HepG2 (cell line): ENCODE data around the gene NR5A2. TPM values are rescaled to one million over a fixed set of nuclear protein-coding genes. Genes with fewer than 3 reads are reported as not detected.
A peak's percentile ranks its signal among the peaks of the same experiment; 100 is the strongest.

Source experiments
- ARNTL ChIP-seq: sonication (generic); formaldehyde crosslinking; IDR thresholded peaks from 2 replicates; pipeline ENCODE4 v1.4.0; 2020; ENCODE audit warnings: mild to moderate bottlenecking, missing genetic modification reagents
- CENPX ChIP-seq: sonication (generic); formaldehyde crosslinking; IDR thresholded peaks from 2 replicates; pipeline ENCODE4 v1.9.0; 2021; ENCODE audit warnings: mild to moderate bottlenecking, missing genetic modification reagents, moderate library complexity
- ETV6 ChIP-seq: sonication (generic); formaldehyde crosslinking; conservative IDR thresholded peaks from 2 replicates; pipeline ENCODE4 v1.4.0; 2020; ENCODE audit warnings: missing genetic modification reagents
- HDAC2 ChIP-seq: sonication (generic); formaldehyde crosslinking; IDR thresholded peaks from 2 replicates; pipeline ENCODE4 v1.4.0; 2020; ENCODE audit warnings: missing genetic modification reagents
- KMT2A ChIP-seq: sonication (generic); formaldehyde crosslinking; IDR thresholded peaks from 2 replicates; pipeline ENCODE4 v1.4.0; 2020; ENCODE audit warnings: missing genetic modification reagents
- MAFF ChIP-seq: IDR thresholded peaks from 2 replicates; pipeline ENCODE4 v1.6.1; 2011; ENCODE audit warnings: low read depth, low read length, improper control_type of control experiment
- NCOA1 ChIP-seq: sonication (generic); formaldehyde crosslinking; IDR thresholded peaks from 2 replicates; pipeline ENCODE4 v1.9.0; 2021; ENCODE audit warnings: missing genetic modification reagents
- ONECUT2 ChIP-seq: sonication (generic); formaldehyde crosslinking; IDR thresholded peaks from 2 replicates; pipeline ENCODE4 v1.4.0; 2020; ENCODE audit warnings: missing genetic modification reagents
- PHF8 ChIP-seq: sonication (generic); formaldehyde crosslinking; IDR thresholded peaks from 2 replicates; pipeline ENCODE4 v1.5.0; 2020; ENCODE audit warnings: missing genetic modification reagents
- RCOR2 ChIP-seq: IDR thresholded peaks from 2 replicates; pipeline ENCODE4 v1.6.1; 2016; ENCODE audit warnings: missing biosample characterization, missing genetic modification reagents
- SOX13 ChIP-seq, 3 experiments: fragments of 450-650 bp in 1 of 3; sonication (generic) in 1 of 3; formaldehyde crosslinking in 1 of 3; IDR thresholded peaks in 2 of 3; conservative IDR thresholded peaks in 1 of 3; 2 replicates each; pipeline versions ENCODE4 v1.5.0 to v1.6.1; 2016 to 2020; ENCODE audit warnings: antibody characterized with exemption in 1 of 3, mild to moderate bottlenecking in 1 of 3, missing compliant biosample characterization in 1 of 3, missing genetic modification reagents in 1 of 3, moderate library complexity in 1 of 3
- SP140L ChIP-seq: sonication (generic); formaldehyde crosslinking; IDR thresholded peaks from 2 replicates; pipeline ENCODE4 v1.4.0; 2020; ENCODE audit warnings: missing genetic modification reagents, borderline replicate concordance
- SP4 ChIP-seq: sonication (generic); formaldehyde crosslinking; IDR thresholded peaks from 2 replicates; pipeline ENCODE4 v1.8.1; 2023; ENCODE audit warnings: mild to moderate bottlenecking, missing genetic modification reagents
- SPEN ChIP-seq: sonication (generic); formaldehyde crosslinking; IDR thresholded peaks from 2 replicates; pipeline ENCODE4 v1.5.1; 2020; ENCODE audit warnings: low read depth, mild to moderate bottlenecking, missing genetic modification reagents
- ZBTB3 ChIP-seq: sonication (generic); formaldehyde crosslinking; IDR thresholded peaks from 2 replicates; pipeline ENCODE4 v1.4.0; 2020; ENCODE audit warnings: low read depth, mild to moderate bottlenecking, moderate library complexity, missing genetic modification reagents, borderline replicate concordance
- ZNF24 ChIP-seq: fragments of 450-650 bp; IDR thresholded peaks from 2 replicates; pipeline ENCODE4 v1.6.1; 2017; ENCODE audit warnings: antibody characterized with exemption, mild to moderate bottlenecking
- ZNF432 ChIP-seq: sonication (generic); formaldehyde crosslinking; IDR thresholded peaks from 2 replicates; pipeline ENCODE4 v1.5.0; 2020; ENCODE audit warnings: missing genetic modification reagents, mild to moderate bottlenecking, borderline replicate concordance
- ZNF615 ChIP-seq: sonication (generic); formaldehyde crosslinking; IDR thresholded peaks from 2 replicates; pipeline ENCODE4 v1.5.0; 2020; ENCODE audit warnings: mild to moderate bottlenecking, missing genetic modification reagents, borderline replicate concordance
- ZNF75D ChIP-seq: sonication (generic); formaldehyde crosslinking; IDR thresholded peaks from 2 replicates; pipeline ENCODE4 v1.8.1; 2023; ENCODE audit warnings: missing genetic modification reagents, mild to moderate bottlenecking, borderline replicate concordance
- ZNF773 ChIP-seq: sonication (generic); formaldehyde crosslinking; IDR thresholded peaks from 2 replicates; pipeline ENCODE4 v1.4.0; 2020; ENCODE audit warnings: missing genetic modification reagents, borderline replicate concordance
- ZNF775 ChIP-seq: sonication (generic); formaldehyde crosslinking; IDR thresholded peaks from 2 replicates; pipeline ENCODE4 v1.4.0; 2020; ENCODE audit warnings: missing genetic modification reagents, mild to moderate bottlenecking, moderate library complexity, borderline replicate concordance
- polyA plus RNA-seq, 8 experiments: library from polyadenylated mRNA; depleted of rRNA in 3 of 8; stranded (reverse) in 7 of 8; unstranded in 1 of 8; fragments of >200 nt; fragmentation: Illumina TruSeq in 4 of 8; extraction: Trizol in 4 of 8; gene quantifications; 2 replicates each; pipeline versions ENCODE4 v1.2.1 to v1.2.3, GENCODE V29; 2011 to 2016; ENCODE audit warnings: low read depth in 4 of 8, missing spikeins in 1 of 8, mixed read lengths in 1 of 8; ENCODE audit not compliant: insufficient read depth in 1 of 8
- total RNA-seq, 5 experiments: library from RNA; depleted of rRNA; stranded (reverse); fragments of >200 nt; fragmentation: Illumina TruSeq; extraction: Trizol; gene quantifications; 2 replicates each; pipeline ENCODE4 v1.2.3, GENCODE V29; 2016; ENCODE audit warnings: low read depth in 1 of 5
- TF ChIP-seq, protein P1 (sequence below): sonication (generic); formaldehyde crosslinking; IDR thresholded peaks from 2 replicates; pipeline ENCODE4 v1.4.0; 2020; ENCODE audit warnings: missing genetic modification reagents
- TF ChIP-seq, protein P2 (sequence below): sonication (generic); formaldehyde crosslinking; IDR thresholded peaks from 2 replicates; pipeline ENCODE4 v1.4.0; 2020; ENCODE audit warnings: missing genetic modification reagents
- TF ChIP-seq, protein P3 (sequence below): sonication (generic); formaldehyde crosslinking; IDR thresholded peaks from 2 replicates; pipeline ENCODE4 v1.5.0; 2020; ENCODE audit warnings: missing genetic modification reagents
- TF ChIP-seq, protein P4 (sequence below): sonication (generic); formaldehyde crosslinking; IDR thresholded peaks from 2 replicates; pipeline ENCODE4 v1.5.0; 2020; ENCODE audit warnings: missing genetic modification reagents, mild to moderate bottlenecking, borderline replicate concordance

The NR5A2 gene
- total and polyA plus RNA-seq, 2 of the 13 experiments (the other 11 are each of a cell fraction or from before 2014, with no cell fraction given): 0.24 to 2.8 TPM

DNA sequence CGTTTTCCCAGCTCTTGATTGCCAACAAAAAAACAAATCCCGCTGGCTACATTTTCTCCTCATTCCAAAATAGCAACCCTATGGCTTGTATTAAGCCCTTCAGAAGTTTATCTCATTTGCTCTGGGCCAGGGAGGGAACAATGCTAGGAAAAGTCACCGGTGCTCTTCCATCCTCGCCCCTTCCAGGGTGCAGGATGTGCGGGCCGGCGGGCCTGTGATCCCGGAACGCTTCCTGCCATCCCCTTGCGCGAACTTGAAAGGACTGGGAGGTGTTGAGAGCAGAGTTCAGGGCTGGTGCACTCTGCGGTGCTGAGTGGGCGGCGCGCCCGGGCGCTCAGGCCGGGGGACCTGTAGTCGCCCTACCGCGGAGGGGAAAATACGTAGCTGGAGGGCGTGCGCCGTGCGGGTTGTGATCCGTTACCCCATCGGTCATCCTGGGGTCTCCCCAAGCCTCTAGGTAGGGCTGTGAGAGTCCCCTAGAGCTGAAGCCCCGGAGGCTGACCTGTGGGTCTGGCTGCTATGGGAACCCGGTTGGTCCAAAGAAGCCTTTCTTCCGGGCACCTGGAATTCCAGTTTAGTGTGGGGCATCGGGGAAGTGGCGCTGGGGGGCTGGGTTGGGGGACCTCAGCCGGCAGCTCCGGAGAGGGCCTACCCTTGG, 13.1 kb downstream of the NR5A2 start (continued):
- TF ChIP-seq, protein P1, sequence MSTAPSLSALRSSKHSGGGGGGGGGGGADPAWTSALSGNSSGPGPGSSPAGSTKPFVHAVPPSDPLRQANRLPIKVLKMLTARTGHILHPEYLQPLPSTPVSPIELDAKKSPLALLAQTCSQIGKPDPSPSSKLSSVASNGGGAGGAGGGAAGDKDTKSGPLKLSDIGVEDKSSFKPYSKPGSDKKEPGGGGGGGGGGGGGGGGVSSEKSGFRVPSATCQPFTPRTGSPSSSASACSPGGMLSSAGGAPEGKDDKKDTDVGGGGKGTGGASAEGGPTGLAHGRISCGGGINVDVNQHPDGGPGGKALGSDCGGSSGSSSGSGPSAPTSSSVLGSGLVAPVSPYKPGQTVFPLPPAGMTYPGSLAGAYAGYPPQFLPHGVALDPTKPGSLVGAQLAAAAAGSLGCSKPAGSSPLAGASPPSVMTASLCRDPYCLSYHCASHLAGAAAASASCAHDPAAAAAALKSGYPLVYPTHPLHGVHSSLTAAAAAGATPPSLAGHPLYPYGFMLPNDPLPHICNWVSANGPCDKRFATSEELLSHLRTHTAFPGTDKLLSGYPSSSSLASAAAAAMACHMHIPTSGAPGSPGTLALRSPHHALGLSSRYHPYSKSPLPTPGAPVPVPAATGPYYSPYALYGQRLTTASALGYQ (CRISPR knock-in tag): peak; percentile 82; the same call in 1 of the 2 replicates
- TF ChIP-seq ZNF75D (CRISPR knock-in tag): no peak
- TF ChIP-seq SOX13 (IDR thresholded peaks at IDR 0.05): no peak
- peak in 1 of 2 experiments; percentile 81; a peak in 2 of 4 replicates for TF ChIP-seq SOX13 (CRISPR knock-in tag; conservative IDR thresholded peaks at IDR 0.05 in 1 of 2, IDR thresholded peaks at IDR 0.05 in 1 of 2)
- TF ChIP-seq, protein P2, sequence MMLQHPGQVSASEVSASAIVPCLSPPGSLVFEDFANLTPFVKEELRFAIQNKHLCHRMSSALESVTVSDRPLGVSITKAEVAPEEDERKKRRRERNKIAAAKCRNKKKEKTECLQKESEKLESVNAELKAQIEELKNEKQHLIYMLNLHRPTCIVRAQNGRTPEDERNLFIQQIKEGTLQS: no peak
- no peak for TF ChIP-seq CENPX (CRISPR knock-in tag)
- 0 out of 2 replicates have a peak, but pooled peaks have one; percentile 19 for TF ChIP-seq MAFF
- TF ChIP-seq KMT2A (CRISPR knock-in tag): 0 out of 2 replicates have a peak, but pooled peaks have one; percentile 50
- no peak for TF ChIP-seq ZNF773 (CRISPR knock-in tag)
- peak; percentile 38; the same call in 1 of the 2 replicates for TF ChIP-seq SPEN
- no peak for TF ChIP-seq ZNF615 (CRISPR knock-in tag)
- TF ChIP-seq, protein P3, sequence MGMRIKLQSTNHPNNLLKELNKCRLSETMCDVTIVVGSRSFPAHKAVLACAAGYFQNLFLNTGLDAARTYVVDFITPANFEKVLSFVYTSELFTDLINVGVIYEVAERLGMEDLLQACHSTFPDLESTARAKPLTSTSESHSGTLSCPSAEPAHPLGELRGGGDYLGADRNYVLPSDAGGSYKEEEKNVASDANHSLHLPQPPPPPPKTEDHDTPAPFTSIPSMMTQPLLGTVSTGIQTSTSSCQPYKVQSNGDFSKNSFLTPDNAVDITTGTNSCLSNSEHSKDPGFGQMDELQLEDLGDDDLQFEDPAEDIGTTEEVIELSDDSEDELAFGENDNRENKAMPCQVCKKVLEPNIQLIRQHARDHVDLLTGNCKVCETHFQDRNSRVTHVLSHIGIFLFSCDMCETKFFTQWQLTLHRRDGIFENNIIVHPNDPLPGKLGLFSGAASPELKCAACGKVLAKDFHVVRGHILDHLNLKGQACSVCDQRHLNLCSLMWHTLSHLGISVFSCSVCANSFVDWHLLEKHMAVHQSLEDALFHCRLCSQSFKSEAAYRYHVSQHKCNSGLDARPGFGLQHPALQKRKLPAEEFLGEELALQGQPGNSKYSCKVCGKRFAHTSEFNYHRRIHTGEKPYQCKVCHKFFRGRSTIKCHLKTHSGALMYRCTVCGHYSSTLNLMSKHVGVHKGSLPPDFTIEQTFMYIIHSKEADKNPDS: no peak
- TF ChIP-seq SP4 (CRISPR knock-in tag): peak; percentile 49; the same call in 1 of the 2 replicates
- TF ChIP-seq NCOA1 (CRISPR knock-in tag): no peak
- peak; percentile 44; the same call in 1 of the 2 replicates for TF ChIP-seq PHF8 (CRISPR knock-in tag)
- TF ChIP-seq HDAC2 (CRISPR knock-in tag): peak; percentile 89; the same call in 1 of the 2 replicates
- TF ChIP-seq ETV6 (CRISPR knock-in tag): no peak
- 0 out of 2 replicates have a peak, but pooled peaks have one; percentile 62 for TF ChIP-seq SP140L (CRISPR knock-in tag)
- TF ChIP-seq ZBTB3: no peak
- TF ChIP-seq ZNF775: no peak
- TF ChIP-seq, protein P4, sequence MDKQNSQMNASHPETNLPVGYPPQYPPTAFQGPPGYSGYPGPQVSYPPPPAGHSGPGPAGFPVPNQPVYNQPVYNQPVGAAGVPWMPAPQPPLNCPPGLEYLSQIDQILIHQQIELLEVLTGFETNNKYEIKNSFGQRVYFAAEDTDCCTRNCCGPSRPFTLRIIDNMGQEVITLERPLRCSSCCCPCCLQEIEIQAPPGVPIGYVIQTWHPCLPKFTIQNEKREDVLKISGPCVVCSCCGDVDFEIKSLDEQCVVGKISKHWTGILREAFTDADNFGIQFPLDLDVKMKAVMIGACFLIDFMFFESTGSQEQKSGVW (CRISPR knock-in tag): no peak
- TF ChIP-seq ONECUT2 (CRISPR knock-in tag): 0 out of 2 replicates have a peak, but pooled peaks have one; percentile 10
- no peak for TF ChIP-seq ARNTL (CRISPR knock-in tag)
- TF ChIP-seq ZNF432: no peak
- no peak for TF ChIP-seq ZNF24
- TF ChIP-seq RCOR2: peak; percentile 44; the same call in 1 of the 2 replicates
